PC-9 (cell line): ENCODE data around the gene DGLUCY. TPM values are rescaled to one million over a fixed set of nuclear protein-coding genes. Genes with fewer than 3 reads are reported as not detected.

Experiments used
- BruUV-seq: library from RNA; stranded (reverse); fragments of 400-500 nt; replicated peaks from 2 replicates; lab custom pipeline; 2021; lab: Mats Ljungman, UMichigan
- CTCF ChIA-PET: fragments of 300-600 bp; sonication (Branson Sonifier 250); formaldehyde crosslinking; loops from one replicate; lab custom pipeline; 2022; ENCODE audit warnings: antibody characterized with exemption; lab: Charles Lee
- POLR2A ChIA-PET: fragments of 300-600 bp; sonication (Branson Sonifier 250); formaldehyde crosslinking; loops from one replicate; lab custom pipeline; 2022; ENCODE audit warnings: antibody characterized with exemption; ENCODE audit not compliant: unreplicated experiment; lab: Charles Lee
- DNase-seq, 2 experiments: peaks; one replicate each; pipeline versions ENCODE4 v3.0.0 to v3.0.0-alpha.2; 2015 to 2022; ENCODE audit warnings: mixed read lengths in 1 of 2
- H2AFZ ChIP-seq: fragments of 200-600 bp; sonication (generic); 2 replicates; pipeline ENCODE4 v1.8.1; 2017; ENCODE audit warnings: antibody characterized with exemption
- H3F3A ChIP-seq: fragments of 200-600 bp; sonication (generic); 2 replicates; pipeline ENCODE4 v1.8.1; 2017; ENCODE audit warnings: antibody characterized with exemption, mild to moderate bottlenecking, low read depth; ENCODE audit not compliant: insufficient read depth
- H3K27ac ChIP-seq: fragments of 200-600 bp; sonication (generic); 2 replicates; pipeline ENCODE4 v1.6.1; 2016; ENCODE audit warnings: mixed run types
- H3K27me3 ChIP-seq: fragments of 200-600 bp; sonication (generic); 2 replicates; pipeline ENCODE4 v1.6.1; 2016; ENCODE audit warnings: low read depth, mixed run types; ENCODE audit not compliant: insufficient read depth
- H3K36me3 ChIP-seq: fragments of 200-600 bp; sonication (generic); 2 replicates; pipeline ENCODE4 v1.6.1; 2016; ENCODE audit warnings: low read depth, mixed run types
- H3K4me1 ChIP-seq: fragments of 200-600 bp; sonication (generic); replicated peaks from 2 replicates; pipeline ENCODE4 v1.6.1; 2016; ENCODE audit warnings: mixed run types; ENCODE audit not compliant: insufficient read depth
- H3K4me2 ChIP-seq: fragments of 200-600 bp; sonication (generic); 2 replicates; pipeline ENCODE4 v1.6.1; 2017; ENCODE audit warnings: mixed run types
- H3K4me3 ChIP-seq: fragments of 200-600 bp; sonication (generic); 2 replicates; pipeline ENCODE4 v1.6.1; 2016; ENCODE audit warnings: mixed run types
- H3K79me2 ChIP-seq: fragments of 200-600 bp; sonication (generic); 2 replicates; pipeline ENCODE4 v1.6.1; 2017; ENCODE audit warnings: low read depth, mixed run types
- H3K9me2 ChIP-seq: fragments of 200-600 bp; sonication (generic); 2 replicates; pipeline ENCODE4 v1.8.1; 2017; ENCODE audit warnings: mild to moderate bottlenecking; ENCODE audit not compliant: insufficient read depth
- H3K9me3 ChIP-seq: fragments of 200-600 bp; sonication (generic); 2 replicates; pipeline ENCODE4 v1.8.1; 2016; ENCODE audit warnings: low read depth; ENCODE audit not compliant: insufficient read depth
- H4K20me1 ChIP-seq: fragments of 200-600 bp; sonication (generic); 2 replicates; pipeline ENCODE4 v1.8.1; 2017; ENCODE audit not compliant: insufficient read depth
- EZH2 ChIP-seq: fragments of 200-600 bp; sonication (generic); IDR thresholded peaks from 2 replicates; pipeline ENCODE4 v1.8.0; 2017; ENCODE audit warnings: antibody characterized with exemption, low read depth
- intact Hi-C: fragments of 100-400 bp; cut with micrococcal nuclease; formaldehyde crosslinking; loops from one replicate; pipeline ENCODE4 v1.10.0; 2022; ENCODE audit not compliant: unreplicated experiment
- total RNA-seq: library from RNA; stranded (reverse); gene quantifications from 2 replicates; pipeline ENCODE4 v1.2.3, GENCODE V29; 2021
- TF ChIP-seq, protein P1 (sequence below): fragments of 200-600 bp; sonication (generic); conservative IDR thresholded peaks from 2 replicates; pipeline ENCODE4 v1.6.1; 2017; ENCODE audit warnings: mixed run types, antibody characterized with exemption, mild to moderate bottlenecking, moderate library complexity

Gene DGLUCY
- total RNA-seq, 1 experiment from 2014 or later: 15.9 TPM

DNA sequence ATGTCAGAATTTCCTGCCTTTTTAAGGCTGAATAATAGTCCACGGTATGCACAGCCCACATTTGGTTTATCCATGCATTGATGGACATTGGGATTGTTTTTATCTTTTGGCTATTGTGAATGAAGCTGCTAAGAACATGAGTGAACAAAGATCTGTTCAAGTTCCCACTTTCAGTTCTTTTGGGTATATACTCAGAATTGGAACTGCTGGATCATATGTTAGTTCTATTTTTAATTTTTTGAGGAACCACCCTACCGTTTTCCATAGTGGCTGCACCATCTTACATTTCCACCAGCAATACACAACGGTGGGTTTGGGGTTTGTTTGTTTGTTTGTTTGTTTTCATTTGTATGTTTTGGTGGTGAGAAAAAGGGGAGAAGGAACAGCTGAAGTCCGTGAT lies 124.2 kb downstream of the DGLUCY start:
- no peak for TF ChIP-seq EZH2
- TF ChIP-seq, protein P1, sequence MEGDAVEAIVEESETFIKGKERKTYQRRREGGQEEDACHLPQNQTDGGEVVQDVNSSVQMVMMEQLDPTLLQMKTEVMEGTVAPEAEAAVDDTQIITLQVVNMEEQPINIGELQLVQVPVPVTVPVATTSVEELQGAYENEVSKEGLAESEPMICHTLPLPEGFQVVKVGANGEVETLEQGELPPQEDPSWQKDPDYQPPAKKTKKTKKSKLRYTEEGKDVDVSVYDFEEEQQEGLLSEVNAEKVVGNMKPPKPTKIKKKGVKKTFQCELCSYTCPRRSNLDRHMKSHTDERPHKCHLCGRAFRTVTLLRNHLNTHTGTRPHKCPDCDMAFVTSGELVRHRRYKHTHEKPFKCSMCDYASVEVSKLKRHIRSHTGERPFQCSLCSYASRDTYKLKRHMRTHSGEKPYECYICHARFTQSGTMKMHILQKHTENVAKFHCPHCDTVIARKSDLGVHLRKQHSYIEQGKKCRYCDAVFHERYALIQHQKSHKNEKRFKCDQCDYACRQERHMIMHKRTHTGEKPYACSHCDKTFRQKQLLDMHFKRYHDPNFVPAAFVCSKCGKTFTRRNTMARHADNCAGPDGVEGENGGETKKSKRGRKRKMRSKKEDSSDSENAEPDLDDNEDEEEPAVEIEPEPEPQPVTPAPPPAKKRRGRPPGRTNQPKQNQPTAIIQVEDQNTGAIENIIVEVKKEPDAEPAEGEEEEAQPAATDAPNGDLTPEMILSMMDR: no peak
- BruUV-seq: no TSS peak
- no peaks in the 10 kb centered on the region for H3K4me1 ChIP-seq
- no peak for DNase-seq
- H3F3A ChIP-seq: no peaks in the 10 kb centered on the region
- no peak overlapping the region for H2AFZ ChIP-seq
- H3K79me2 ChIP-seq: no peaks in the 10 kb centered on the region
- 0 out of 2 replicates have a peak, but pooled peaks cover 3% of the 10 kb centered on the region for H3K27me3 ChIP-seq
- H3K27ac ChIP-seq: no peak overlapping the region
- ChIA-PET POLR2A (no interaction called here), CTCF (no interaction called here)
- no peak overlapping the region for H3K4me3 ChIP-seq
- H3K36me3 ChIP-seq: no peaks in the 10 kb centered on the region
- intact Hi-C loops: no loop called here
- no peaks in the 10 kb centered on the region for H4K20me1 ChIP-seq
- no peak overlapping the region for H3K4me2 ChIP-seq
- H3K9me2 ChIP-seq: no peaks in the 10 kb centered on the region
- H3K9me3 ChIP-seq: no peaks in the 10 kb centered on the region

DNA sequence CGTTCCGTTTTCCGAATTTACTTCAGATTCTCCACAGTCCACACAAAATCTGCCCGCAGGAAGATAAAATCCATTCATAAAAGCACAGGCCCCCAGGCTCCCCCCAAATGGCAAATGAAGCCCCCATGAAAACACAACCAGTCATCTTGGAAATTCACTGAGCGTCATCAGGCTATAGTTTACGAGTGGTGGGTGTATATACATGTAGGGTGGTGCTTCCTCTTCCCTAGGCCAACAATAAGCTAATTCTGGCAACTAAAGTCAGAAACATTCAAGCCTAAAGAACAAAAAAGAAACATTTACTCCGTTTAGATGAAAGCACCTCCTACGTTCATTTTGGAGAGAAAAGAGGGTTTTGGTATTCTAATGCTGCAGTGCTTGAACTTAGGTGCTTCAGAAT lies 124.8 kb downstream of the DGLUCY start:
- intact Hi-C loops: no loop called here
- CTCF ChIA-PET: no interaction called here

DNA sequence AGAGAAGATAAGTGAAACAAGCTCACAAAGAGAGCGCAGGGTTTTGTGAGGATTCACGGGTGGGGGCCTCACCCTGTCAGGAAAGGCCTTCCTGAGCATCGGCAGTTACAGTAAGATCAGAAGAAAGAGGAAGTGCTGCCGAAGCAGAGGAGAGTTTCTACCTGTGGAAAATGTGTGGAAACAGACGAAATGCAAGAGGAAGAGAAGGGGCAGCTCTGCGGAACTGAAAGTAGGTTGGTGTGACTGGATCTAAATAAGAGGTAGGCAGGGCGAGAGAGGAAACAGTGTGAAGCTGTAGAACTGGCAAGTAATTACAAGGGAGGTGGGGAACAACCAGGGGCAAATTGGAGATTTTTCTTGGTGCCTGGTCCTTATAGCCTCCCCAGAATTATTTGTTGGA lies 128.0 kb downstream of the DGLUCY start:
- intact Hi-C loops: no loop called here
- Histone ChIP-seq H2AFZ (no peak overlapping the region), H3K36me3 (no peaks in the 10 kb centered on the region), H3F3A (no peaks in the 10 kb centered on the region), H3K9me3 (no peaks in the 10 kb centered on the region), H4K20me1 (no peaks in the 10 kb centered on the region), H3K9me2 (no peaks in the 10 kb centered on the region), H3K4me2 (no peak overlapping the region), H3K27me3 (0 out of 2 replicates have a peak, but pooled peaks cover 3% of the 10 kb centered on the region), H3K27ac (no peak overlapping the region), H3K79me2 (no peaks in the 10 kb centered on the region), H3K4me3 (no peak overlapping the region), H3K4me1 (no peaks in the 10 kb centered on the region)
- ChIA-PET CTCF (no interaction called here), POLR2A (no interaction called here)
- no TSS peak for BruUV-seq
- no peak for DNase-seq
- no peak for TF ChIP-seq EZH2
- TF ChIP-seq, protein P1: no peak

More for the DNA sequence above, 124.8 kb downstream of the DGLUCY start:
- TF ChIP-seq, protein P1: no peak
- no peak for TF ChIP-seq EZH2
- Histone ChIP-seq H3K9me2 (no peaks in the 10 kb centered on the region), H3K9me3 (no peaks in the 10 kb centered on the region), H3K4me1 (no peaks in the 10 kb centered on the region), H3K27ac (no peak overlapping the region), H3F3A (no peaks in the 10 kb centered on the region), H3K4me2 (no peak overlapping the region), H3K79me2 (no peaks in the 10 kb centered on the region), H3K36me3 (no peaks in the 10 kb centered on the region), H4K20me1 (no peaks in the 10 kb centered on the region), H2AFZ (no peak overlapping the region), H3K27me3 (0 out of 2 replicates have a peak, but pooled peaks cover 3% of the 10 kb centered on the region), H3K4me3 (no peak overlapping the region)
- BruUV-seq: no TSS peak
- POLR2A ChIA-PET: no interaction called here
- no peak for DNase-seq
